ENCODE measurements around the gene AMFR. TPM values are rescaled to one million over a fixed set of nuclear protein-coding genes. Genes with fewer than 3 reads are reported as not detected.

AMFR gene
- total and polyA plus RNA-seq, 2 of the 13 experiments (the other 11 are each of a cell fraction or from before 2014, with no cell fraction given) = 52.9 to 108 TPM

DNA sequence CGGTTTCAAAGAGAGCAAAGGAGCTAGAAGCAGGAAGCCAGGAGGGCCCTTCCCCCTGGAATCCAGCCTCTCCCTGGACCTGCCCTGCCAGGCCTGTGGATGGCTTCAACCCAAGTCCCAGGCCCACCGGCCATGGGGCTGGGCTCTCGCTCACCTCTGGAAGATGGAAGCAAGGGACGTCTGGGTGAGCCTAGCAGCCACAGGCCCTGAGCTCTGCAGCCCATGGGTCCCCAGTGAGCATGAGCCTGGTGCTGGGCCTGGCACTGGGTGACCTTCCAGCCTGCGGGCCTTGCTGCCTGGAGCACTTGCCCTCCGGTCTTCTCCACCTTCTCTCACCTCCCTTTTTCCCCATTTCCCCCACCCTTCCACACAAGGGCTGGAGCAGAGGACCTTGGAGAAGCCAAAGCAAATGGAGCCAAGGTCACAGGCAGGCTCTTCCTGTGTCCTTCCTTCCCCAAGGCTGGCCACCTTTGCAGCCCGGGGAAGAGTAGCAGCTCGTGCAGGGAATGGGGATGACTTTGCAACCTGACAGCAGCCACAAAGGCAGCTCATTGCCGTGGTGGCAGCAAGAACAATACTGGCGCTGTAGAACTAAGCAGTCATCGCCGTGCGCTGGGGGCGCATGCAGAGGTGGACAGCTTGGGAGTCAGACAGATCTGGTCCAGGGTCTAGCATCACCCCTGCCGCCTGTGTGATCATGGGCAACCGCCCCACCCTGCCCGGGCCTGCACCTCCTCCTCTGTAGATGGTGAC lies 86.6 kb downstream of the AMFR start (continued):
- TF ChIP-seq, protein P1, sequence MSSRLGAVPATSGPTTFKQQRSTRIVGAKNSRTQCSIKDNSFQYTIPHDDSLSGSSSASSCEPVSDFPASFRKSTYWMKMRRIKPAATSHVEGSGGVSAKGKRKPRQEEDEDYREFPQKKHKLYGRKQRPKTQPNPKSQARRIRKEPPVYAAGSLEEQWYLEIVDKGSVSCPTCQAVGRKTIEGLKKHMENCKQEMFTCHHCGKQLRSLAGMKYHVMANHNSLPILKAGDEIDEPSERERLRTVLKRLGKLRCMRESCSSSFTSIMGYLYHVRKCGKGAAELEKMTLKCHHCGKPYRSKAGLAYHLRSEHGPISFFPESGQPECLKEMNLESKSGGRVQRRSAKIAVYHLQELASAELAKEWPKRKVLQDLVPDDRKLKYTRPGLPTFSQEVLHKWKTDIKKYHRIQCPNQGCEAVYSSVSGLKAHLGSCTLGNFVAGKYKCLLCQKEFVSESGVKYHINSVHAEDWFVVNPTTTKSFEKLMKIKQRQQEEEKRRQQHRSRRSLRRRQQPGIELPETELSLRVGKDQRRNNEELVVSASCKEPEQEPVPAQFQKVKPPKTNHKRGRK (CRISPR knock-in tag; IDR thresholded peaks at IDR 0.05) = no peak
- TF ChIP-seq, protein P2, sequence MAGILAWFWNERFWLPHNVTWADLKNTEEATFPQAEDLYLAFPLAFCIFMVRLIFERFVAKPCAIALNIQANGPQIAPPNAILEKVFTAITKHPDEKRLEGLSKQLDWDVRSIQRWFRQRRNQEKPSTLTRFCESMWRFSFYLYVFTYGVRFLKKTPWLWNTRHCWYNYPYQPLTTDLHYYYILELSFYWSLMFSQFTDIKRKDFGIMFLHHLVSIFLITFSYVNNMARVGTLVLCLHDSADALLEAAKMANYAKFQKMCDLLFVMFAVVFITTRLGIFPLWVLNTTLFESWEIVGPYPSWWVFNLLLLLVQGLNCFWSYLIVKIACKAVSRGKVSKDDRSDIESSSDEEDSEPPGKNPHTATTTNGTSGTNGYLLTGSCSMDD (CRISPR knock-in tag; IDR thresholded peaks at IDR 0.05) = no peak

- CTCF ChIA-PET (ENCODE audit: low intra/inter-chr PET ratio, low total read pairs) = no interaction called here
Measured at GRCh38 chr16:56337858-56338325, 87.5 kb downstream of the AMFR start.

More at GRCh38 chr16:56337858-56338325, 87.5 kb downstream of the AMFR start:
- Histone ChIP-seq H3K4me3 (replicated peaks in 1 of 3; ENCODE audit: insufficient read depth in 1 of 3, low read depth in 2 of 3, low read length in 3 of 3) (no peak overlapping the region), H3K9me3 (ENCODE audit: low read length) (no peaks in the 10 kb centered on the region), H4K20me1 (ENCODE audit: insufficient read depth, low read length) (no peaks in the 10 kb centered on the region), H3K27me3 (ENCODE audit: control insufficient read depth in 1 of 2, insufficient read depth in 2 of 2, low read length in 2 of 2) (peaks cover 10 to 77% of the 10 kb centered on the region in 2 experiments; a peak in 4 of 5 replicates), H3K36me3 (replicated peaks in 1 of 2; ENCODE audit: control insufficient read depth in 1 of 2, insufficient read depth in 2 of 2, low read length in 2 of 2) (no peaks in the 10 kb centered on the region), H2AFZ (ENCODE audit: low read length) (no peak overlapping the region), H3K27ac (ENCODE audit: extremely low read length, insufficient read depth, low read length) (no peak overlapping the region), H3K4me2 (ENCODE audit: low read depth, low read length) (no peak overlapping the region), H3K79me2 (ENCODE audit: insufficient read depth, low read length) (no peaks in the 10 kb centered on the region), H3K4me1 (ENCODE audit: insufficient read depth, low read length) (no peaks in the 10 kb centered on the region), H3K9ac (ENCODE audit: insufficient read depth, low read depth, low read length) (no peak overlapping the region)
- DNase-seq (ENCODE audit: low spot score) (no peak), FAIRE-seq (no peak), ATAC-seq (no peak)
- 25% methylated on average over 7 of the region's 11 CpGs for WGBS (ENCODE audit: low lambda C conversion rate)
- intact Hi-C loops (cut with micrococcal nuclease; ENCODE audit: unreplicated experiment) = no loop called here
- BruUV-seq (replicated peaks) = no TSS peak
- in situ Hi-C loops (cut with HindIII; ENCODE audit: extremely low pct_ligation_motif_present, low pct_unique_long_range_greater_than_20kb) = no loop called here
- TF ChIP-seq HNRNPK (IDR thresholded peaks at IDR 0.05; ENCODE audit: low read depth, low read length, poor library complexity, severe bottlenecking) (no peak), REPIN1 (CRISPR knock-in tag; IDR thresholded peaks at IDR 0.05; ENCODE audit: borderline replicate concordance, low read depth) (no peak), THYN1 (CRISPR knock-in tag; IDR thresholded peaks at IDR 0.05; ENCODE audit: borderline replicate concordance, low read depth) (no peak), ZKSCAN8 (CRISPR knock-in tag; IDR thresholded peaks at IDR 0.05; ENCODE audit: borderline replicate concordance) (no peak), KAT8 (CRISPR knock-in tag; IDR thresholded peaks at IDR 0.05) (no peak), NFKBIZ (CRISPR knock-in tag; IDR thresholded peaks at IDR 0.05) (no peak), ZNF629 (CRISPR knock-in tag; conservative IDR thresholded peaks at IDR 0.05) (no peak), STAT6 (CRISPR knock-in tag; IDR thresholded peaks at IDR 0.05; ENCODE audit: borderline replicate concordance) (no peak), MED8 (CRISPR knock-in tag; IDR thresholded peaks at IDR 0.05; ENCODE audit: insufficient replicate concordance) (no peak), ZFP37 (CRISPR knock-in tag; IDR thresholded peaks at IDR 0.05; ENCODE audit: borderline replicate concordance) (no peak)
- TF ChIP-seq, protein P3, sequence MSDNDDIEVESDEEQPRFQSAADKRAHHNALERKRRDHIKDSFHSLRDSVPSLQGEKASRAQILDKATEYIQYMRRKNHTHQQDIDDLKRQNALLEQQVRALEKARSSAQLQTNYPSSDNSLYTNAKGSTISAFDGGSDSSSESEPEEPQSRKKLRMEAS (IDR thresholded peaks at IDR 0.05) = no peak
- POLR2A ChIA-PET = no interaction called here
